ENCODE results near the gene CSRNP3.
"Not testable (repeated sequence)": the region's sequence is repeated elsewhere in the genome, so short reads cannot be mapped to it uniquely, and the experiment has no call there.

CSRNP3 gene

DNA sequence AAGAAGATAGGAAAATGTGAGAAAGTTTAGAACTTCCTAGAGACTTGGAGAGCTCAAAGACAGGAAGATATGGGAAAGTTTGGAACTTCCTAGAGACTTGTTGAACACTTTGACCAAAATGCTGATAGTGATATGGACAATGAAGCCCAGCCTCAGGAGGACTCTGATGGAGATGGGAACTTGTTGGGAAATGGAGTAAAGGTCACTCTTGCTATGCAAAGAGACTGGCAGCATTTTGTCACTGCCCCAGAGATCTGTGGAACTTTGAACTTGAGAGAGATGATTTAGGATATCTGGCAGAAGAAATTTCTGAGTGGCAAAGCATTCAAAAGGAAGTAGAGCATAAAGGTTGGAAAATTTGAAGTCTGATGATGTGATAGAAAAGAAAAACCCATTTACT, 121.5 kb downstream of the CSRNP3 start:
- H3K4me3 ChIP-seq (ENCODE audit: low read length); H3K9ac ChIP-seq (ENCODE audit: low read depth, low read length); H3K27ac ChIP-seq (ENCODE audit: low read depth, low read length); H3K27me3 ChIP-seq (ENCODE audit: insufficient read depth, low read length); H3K4me1 ChIP-seq (ENCODE audit: insufficient read depth, low read length); H3K36me3 ChIP-seq (ENCODE audit: insufficient read depth, low read length): not testable (repeated sequence)
- H3K9me3 ChIP-seq (ENCODE audit: insufficient read depth, low read depth, low read length): peaks cover 12% of the 10 kb centered on the region

DNA sequence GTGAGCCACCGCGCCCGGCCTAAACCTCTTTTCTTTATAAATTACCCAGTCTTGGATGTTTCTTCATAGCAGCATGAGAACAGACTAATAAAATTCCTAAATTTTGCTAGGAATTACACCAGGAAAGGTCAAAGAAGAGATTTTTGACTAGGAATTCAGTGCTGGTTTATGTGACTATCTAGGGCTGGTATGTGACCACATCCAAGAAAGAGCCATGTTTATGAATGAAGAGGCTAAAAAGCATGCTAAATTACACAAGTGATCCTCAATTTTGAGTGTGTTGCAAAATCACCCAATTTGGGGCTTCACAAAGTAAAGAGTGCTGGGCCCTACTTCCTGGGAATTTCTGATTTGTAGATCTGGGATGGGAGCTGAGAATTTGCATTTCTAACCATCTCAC, 123.6 kb downstream of the CSRNP3 start:
- H3K36me3 ChIP-seq (ENCODE audit: insufficient read depth, low read length): peaks cover 6% of the 10 kb centered on the region; the same call in 1 of the 2 replicates
- H3K9ac ChIP-seq (ENCODE audit: low read depth, low read length): no peak overlapping the region
- H3K27ac ChIP-seq (ENCODE audit: low read depth, low read length): no peak overlapping the region
- no peaks in the 10 kb centered on the region for H3K4me1 ChIP-seq (ENCODE audit: insufficient read depth, low read length)
- no peaks in the 10 kb centered on the region for H3K27me3 ChIP-seq (ENCODE audit: insufficient read depth, low read length)
- peaks cover 12% of the 10 kb centered on the region for H3K9me3 ChIP-seq (ENCODE audit: insufficient read depth, low read depth, low read length)
- no peak overlapping the region for H3K4me3 ChIP-seq (ENCODE audit: low read length)
- WGBS: 98% methylated on average over 3 of the region's 3 CpGs

DNA sequence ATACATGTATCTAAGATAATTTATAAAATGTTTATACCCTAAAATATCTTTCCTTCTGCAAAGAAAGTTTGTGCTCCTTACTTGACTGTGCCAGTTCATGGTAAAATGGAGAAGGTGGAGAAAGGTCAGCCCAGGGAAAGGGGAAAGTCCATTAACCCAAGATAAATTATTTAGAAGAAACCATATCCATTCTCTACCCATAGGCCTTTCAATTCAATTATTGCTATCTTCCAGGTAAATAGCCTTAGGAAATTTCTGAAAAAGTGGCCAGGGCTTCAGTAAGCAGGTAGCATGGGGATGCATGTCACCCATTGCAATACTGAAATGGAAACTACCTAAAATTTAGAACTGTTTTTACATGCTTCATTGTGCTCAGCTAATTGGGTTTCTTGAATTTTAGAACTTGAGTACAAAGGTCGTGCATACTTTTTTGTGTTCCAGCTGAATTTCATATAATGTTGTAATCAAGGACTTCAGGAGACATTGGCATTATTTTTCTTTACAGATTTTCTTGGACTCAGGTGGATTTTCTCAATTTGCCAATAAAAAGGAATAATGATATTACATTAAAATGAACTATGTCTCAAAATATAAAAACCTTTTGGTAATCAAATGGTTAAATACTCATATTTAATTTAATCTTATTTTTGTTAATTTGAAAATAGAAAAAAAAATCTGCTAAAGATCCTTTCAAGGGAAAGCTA, 124.9 kb downstream of the CSRNP3 start:
- no peak overlapping the region for H3K4me3 ChIP-seq (ENCODE audit: low read length)
- H3K9me3 ChIP-seq (ENCODE audit: insufficient read depth, low read depth, low read length): peaks cover 12% of the 10 kb centered on the region
- WGBS: 84% methylated on average over 1 of the region's 1 CpG
- H3K27me3 ChIP-seq (ENCODE audit: insufficient read depth, low read length): no peaks in the 10 kb centered on the region
- peaks cover 6% of the 10 kb centered on the region; the same call in 1 of the 2 replicates for H3K36me3 ChIP-seq (ENCODE audit: insufficient read depth, low read length)
- no peak overlapping the region for H3K27ac ChIP-seq (ENCODE audit: low read depth, low read length)
- no peaks in the 10 kb centered on the region for H3K4me1 ChIP-seq (ENCODE audit: insufficient read depth, low read length)
- no peak overlapping the region for H3K9ac ChIP-seq (ENCODE audit: low read depth, low read length)

DNA sequence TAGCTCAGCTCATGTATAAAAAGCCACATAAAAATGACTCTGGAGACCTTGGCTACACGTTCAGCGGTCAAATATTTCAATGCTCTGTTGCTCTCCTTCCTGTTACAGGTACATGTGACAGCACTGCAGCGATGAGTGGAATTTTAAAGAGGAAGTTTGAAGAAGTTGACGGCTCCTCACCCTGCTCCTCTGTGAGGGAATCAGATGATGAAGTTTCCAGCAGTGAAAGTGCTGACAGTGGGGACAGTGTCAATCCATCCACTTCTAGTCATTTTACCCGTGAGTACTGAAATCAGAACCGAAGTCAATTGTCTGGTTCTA, 125.4 kb downstream of the CSRNP3 start:
- no peak overlapping the region for H3K4me3 ChIP-seq (ENCODE audit: low read length)
- H3K4me1 ChIP-seq (ENCODE audit: insufficient read depth, low read length): no peaks in the 10 kb centered on the region
- 88% methylated on average over 6 of the region's 6 CpGs for WGBS
- no peak overlapping the region for H3K27ac ChIP-seq (ENCODE audit: low read depth, low read length)
- H3K36me3 ChIP-seq (ENCODE audit: insufficient read depth, low read length): peaks cover 6% of the 10 kb centered on the region; the same call in 1 of the 2 replicates
- H3K9me3 ChIP-seq (ENCODE audit: insufficient read depth, low read depth, low read length): peaks cover 12% of the 10 kb centered on the region
- no peak overlapping the region for H3K9ac ChIP-seq (ENCODE audit: low read depth, low read length)
- no peaks in the 10 kb centered on the region for H3K27me3 ChIP-seq (ENCODE audit: insufficient read depth, low read length)

DNA sequence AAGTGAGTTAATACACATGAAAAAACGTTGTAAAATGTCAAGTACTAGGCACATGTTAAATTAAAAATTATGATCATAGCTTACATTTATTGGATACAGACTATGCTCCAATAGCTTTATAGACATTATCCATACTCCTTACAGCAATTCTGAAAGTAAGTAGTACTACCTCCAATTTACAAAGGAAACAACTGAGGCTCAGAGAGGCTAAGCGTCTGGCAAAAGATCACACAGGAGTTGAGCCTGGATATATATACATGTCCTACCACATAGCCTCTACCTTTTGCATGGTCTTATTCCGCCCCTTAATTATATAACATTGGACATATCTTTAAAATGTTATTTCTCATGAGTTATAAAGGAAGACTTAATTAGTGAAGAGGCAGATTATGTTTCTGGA, 127.3 kb downstream of the CSRNP3 start:
- 96% methylated on average over 2 of the region's 3 CpGs for WGBS

DNA sequence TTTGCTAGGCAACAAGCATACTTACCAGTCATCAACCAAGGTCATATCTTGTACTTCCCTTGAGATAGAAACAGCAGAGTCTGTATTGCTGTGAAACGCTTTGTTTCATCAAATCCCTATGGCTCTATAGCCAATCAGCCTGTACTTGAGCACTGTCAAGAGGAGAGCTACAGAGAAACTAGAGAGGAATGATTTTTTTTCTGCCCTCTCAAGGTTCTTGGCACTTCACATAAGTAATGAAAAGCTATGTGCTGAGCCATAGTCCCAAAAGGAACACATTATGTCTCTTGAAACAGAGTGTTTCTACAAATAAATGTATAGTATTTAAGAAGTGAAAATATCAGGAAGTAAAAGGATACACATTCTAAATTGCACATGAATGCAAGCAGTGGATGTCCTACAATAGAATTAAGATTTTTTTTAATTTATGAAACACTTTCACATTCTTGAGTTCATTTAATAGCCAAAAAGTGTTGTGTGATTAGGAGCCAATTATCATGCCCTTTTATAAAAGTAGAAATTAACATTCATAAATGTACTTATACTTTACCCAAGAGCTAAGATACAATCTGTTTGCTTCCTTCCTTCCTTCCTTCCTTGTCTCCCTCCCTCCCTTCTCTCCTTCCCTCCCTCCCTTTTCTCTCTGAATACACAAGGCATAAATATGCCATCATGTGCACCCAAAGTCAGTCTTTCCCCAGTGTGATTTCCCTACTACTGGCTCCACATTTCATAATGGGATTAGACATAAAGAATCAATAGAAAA, 131.8 kb downstream of the CSRNP3 start:
- no peaks in the 10 kb centered on the region for H3K4me1 ChIP-seq (ENCODE audit: insufficient read depth, low read length)

More for the DNA sequence above, 127.3 kb downstream of the CSRNP3 start:
- H3K27ac ChIP-seq (ENCODE audit: low read depth, low read length): no peak overlapping the region
- H3K4me1 ChIP-seq (ENCODE audit: insufficient read depth, low read length): no peaks in the 10 kb centered on the region
- no peaks in the 10 kb centered on the region for H3K27me3 ChIP-seq (ENCODE audit: insufficient read depth, low read length)
- H3K36me3 ChIP-seq (ENCODE audit: insufficient read depth, low read length): peaks cover 6% of the 10 kb centered on the region; the same call in 1 of the 2 replicates
- no peak overlapping the region for H3K4me3 ChIP-seq (ENCODE audit: low read length)
- H3K9ac ChIP-seq (ENCODE audit: low read depth, low read length): no peak overlapping the region
- H3K9me3 ChIP-seq (ENCODE audit: insufficient read depth, low read depth, low read length): peaks cover 2% of the 10 kb centered on the region; the same call in 1 of the 2 replicates

DNA sequence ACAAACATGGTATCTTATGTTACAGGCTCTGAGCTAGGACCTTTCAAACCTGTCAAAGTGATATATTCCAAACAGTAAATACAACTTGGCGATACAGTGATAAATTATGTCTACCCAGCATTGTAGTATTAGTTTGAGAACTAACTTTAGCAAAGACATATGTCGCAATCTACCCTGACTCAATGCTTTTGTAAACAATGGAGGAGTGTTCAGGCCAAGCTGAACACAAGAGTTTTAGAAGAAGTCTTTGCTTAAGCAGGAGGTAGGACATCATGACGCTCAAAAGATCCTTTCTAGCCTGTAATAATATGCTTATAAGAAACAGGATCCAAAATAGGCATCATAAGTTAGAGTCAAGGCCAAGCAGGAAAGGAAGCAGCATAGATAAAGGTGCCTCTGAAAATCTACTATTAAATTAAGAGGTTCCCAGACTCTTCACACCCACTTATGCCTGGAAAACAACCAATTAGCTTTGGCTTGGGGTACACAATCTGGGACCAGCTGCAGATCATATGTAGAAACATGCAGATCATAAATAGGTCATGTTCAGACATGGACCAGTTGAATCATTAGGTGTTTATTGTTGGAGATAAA, 132.5 kb downstream of the CSRNP3 start:
- H3K36me3 ChIP-seq (ENCODE audit: insufficient read depth, low read length): no peaks in the 10 kb centered on the region
- H3K4me3 ChIP-seq (ENCODE audit: low read length): no peak overlapping the region
- no peak overlapping the region for H3K27ac ChIP-seq (ENCODE audit: low read depth, low read length)
- no peaks in the 10 kb centered on the region for H3K4me1 ChIP-seq (ENCODE audit: insufficient read depth, low read length)
- H3K27me3 ChIP-seq (ENCODE audit: insufficient read depth, low read length): no peaks in the 10 kb centered on the region
- no peak overlapping the region for H3K9ac ChIP-seq (ENCODE audit: low read depth, low read length)
- H3K9me3 ChIP-seq (ENCODE audit: insufficient read depth, low read depth, low read length): no peaks in the 10 kb centered on the region
- WGBS: 95% methylated on average over 2 of the region's 3 CpGs

More for the DNA sequence above, 131.8 kb downstream of the CSRNP3 start:
- peaks cover 6% of the 10 kb centered on the region; the same call in 1 of the 2 replicates for H3K36me3 ChIP-seq (ENCODE audit: insufficient read depth, low read length)
- H3K9ac ChIP-seq (ENCODE audit: low read depth, low read length): no peak overlapping the region
- no peak overlapping the region for H3K27ac ChIP-seq (ENCODE audit: low read depth, low read length)
- H3K9me3 ChIP-seq (ENCODE audit: insufficient read depth, low read depth, low read length): no peaks in the 10 kb centered on the region
- 95% methylated on average over 1 of the region's 1 CpG for WGBS
- H3K27me3 ChIP-seq (ENCODE audit: insufficient read depth, low read length): no peaks in the 10 kb centered on the region
- H3K4me3 ChIP-seq (ENCODE audit: low read length): no peak overlapping the region

DNA sequence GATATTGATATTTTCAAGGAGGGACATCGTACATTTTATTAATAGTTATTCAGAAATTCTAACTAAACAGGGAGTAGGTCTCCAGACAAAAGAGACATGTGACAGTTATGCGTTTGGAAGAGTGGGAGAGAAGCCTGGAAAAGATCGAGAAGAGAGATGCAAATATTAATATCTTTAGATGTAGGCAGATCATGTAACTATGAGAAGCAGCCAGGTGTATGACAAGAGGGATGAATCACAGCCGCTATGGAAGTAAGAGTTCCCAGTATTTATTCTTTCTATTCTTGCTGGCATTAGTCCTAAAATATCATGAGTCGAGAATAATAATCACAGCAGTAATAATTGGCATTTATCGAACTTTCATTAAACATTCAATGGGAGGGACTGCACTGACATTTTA, 140.2 kb downstream of the CSRNP3 start:
- H3K4me3 ChIP-seq (ENCODE audit: low read length): no peak overlapping the region
- no peak overlapping the region for H3K9ac ChIP-seq (ENCODE audit: low read depth, low read length)
- H3K36me3 ChIP-seq (ENCODE audit: insufficient read depth, low read length): no peaks in the 10 kb centered on the region
- WGBS: 95% methylated on average over 5 of the region's 6 CpGs
- H3K27ac ChIP-seq (ENCODE audit: low read depth, low read length): no peak overlapping the region
- H3K27me3 ChIP-seq (ENCODE audit: insufficient read depth, low read length): no peaks in the 10 kb centered on the region
- no peaks in the 10 kb centered on the region for H3K9me3 ChIP-seq (ENCODE audit: insufficient read depth, low read depth, low read length)
- H3K4me1 ChIP-seq (ENCODE audit: insufficient read depth, low read length): peaks cover 7% of the 10 kb centered on the region; the same call in 1 of the 2 replicates

DNA sequence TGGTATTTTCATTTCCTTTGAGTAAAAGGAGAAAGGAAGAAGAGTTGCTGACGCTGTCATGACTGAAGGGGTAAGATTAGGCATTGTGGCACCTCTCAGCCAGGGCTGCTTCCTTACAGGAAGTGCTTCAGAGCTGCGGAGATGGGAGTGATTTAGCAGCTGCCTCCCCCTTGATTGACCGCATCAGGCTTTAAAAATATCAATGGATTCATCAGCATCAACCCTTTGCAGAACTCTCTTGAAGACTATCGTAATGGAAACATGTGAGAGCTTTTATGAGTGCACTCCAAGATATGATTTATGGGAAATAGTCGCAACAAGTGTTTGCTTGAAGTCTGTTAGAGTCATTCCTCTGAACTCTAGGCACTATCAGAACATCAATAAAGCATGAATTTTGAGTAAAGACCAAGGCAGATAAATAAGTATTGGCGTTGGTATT, 141.1 kb downstream of the CSRNP3 start:
- Histone ChIP-seq H3K36me3 (ENCODE audit: insufficient read depth, low read length) (no peaks in the 10 kb centered on the region), H3K27ac (ENCODE audit: low read depth, low read length) (no peak overlapping the region), H3K9ac (ENCODE audit: low read depth, low read length) (no peak overlapping the region), H3K9me3 (ENCODE audit: insufficient read depth, low read depth, low read length) (no peaks in the 10 kb centered on the region), H3K4me1 (ENCODE audit: insufficient read depth, low read length) (peaks cover 7% of the 10 kb centered on the region; the same call in 1 of the 2 replicates), H3K4me3 (ENCODE audit: low read length) (no peak overlapping the region), H3K27me3 (ENCODE audit: insufficient read depth, low read length) (no peaks in the 10 kb centered on the region)
- 75% methylated on average over 6 of the region's 6 CpGs for WGBS

DNA sequence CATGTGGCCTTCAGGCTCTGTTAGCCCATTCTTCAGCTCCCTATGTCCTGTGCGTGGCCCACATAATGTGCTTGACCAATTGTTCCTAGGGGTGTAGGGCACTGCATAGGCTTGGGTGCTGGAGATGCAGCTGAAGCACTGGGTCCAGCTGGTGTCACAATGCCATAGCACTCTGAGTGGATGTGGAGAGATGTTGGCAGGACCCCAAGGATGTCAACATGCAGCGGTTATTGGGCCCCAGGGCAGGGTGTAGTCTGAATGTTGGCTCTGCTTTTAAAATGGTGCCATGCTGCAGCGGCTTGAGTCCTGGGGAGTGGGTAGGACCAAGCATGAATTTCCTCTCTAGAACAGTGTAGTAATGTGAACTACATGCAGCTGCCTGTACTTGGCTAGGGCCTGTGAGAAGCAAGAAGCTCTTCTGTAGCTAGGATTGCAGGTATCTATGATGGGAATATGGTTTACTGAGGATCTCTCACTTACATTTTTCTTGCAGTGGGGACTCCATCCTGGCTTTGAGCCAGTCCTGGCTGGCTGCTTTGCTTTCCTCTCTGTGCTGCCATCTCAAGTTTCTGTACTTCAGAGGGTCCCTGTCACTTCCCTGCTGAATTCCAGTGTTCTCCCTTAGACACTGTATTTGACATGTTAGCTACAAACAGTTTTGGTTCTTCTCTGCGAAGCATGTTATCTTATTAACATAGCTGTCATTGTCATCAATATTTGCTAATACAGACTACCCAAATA, 148.4 kb downstream of the CSRNP3 start:
- Histone ChIP-seq H3K36me3 (ENCODE audit: insufficient read depth, low read length) (no peaks in the 10 kb centered on the region), H3K4me3 (ENCODE audit: low read length) (no peak overlapping the region), H3K9ac (ENCODE audit: low read depth, low read length) (no peak overlapping the region), H3K4me1 (ENCODE audit: insufficient read depth, low read length) (no peaks in the 10 kb centered on the region), H3K9me3 (ENCODE audit: insufficient read depth, low read depth, low read length) (no peaks in the 10 kb centered on the region), H3K27ac (ENCODE audit: low read depth, low read length) (no peak overlapping the region), H3K27me3 (ENCODE audit: insufficient read depth, low read length) (no peaks in the 10 kb centered on the region)
- 96% methylated on average over 4 of the region's 4 CpGs for WGBS

DNA sequence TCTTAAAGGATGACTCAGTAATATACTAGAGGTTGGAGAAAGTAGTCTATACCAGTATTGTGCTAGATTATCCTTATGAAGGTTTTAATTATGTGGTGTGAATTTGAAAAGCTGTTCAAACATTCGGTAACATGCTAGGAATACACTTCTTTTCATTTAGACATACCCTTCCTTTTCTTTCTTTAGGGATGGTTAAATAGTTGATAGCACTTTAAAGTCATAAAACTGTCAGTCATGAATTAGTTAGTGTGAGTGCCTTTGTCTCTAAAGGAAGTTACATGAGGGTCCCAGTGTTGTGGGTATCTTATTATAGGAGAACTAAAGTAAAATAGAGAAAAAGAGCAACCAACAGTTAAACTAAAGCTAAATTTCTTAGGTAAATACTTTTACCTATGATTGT, 149.3 kb downstream of the CSRNP3 start:
- Histone ChIP-seq H3K9ac (ENCODE audit: low read depth, low read length) (no peak overlapping the region), H3K27ac (ENCODE audit: low read depth, low read length) (no peak overlapping the region), H3K4me3 (ENCODE audit: low read length) (no peak overlapping the region), H3K4me1 (ENCODE audit: insufficient read depth, low read length) (peaks cover 5% of the 10 kb centered on the region; the same call in 1 of the 2 replicates), H3K9me3 (ENCODE audit: insufficient read depth, low read depth, low read length) (no peaks in the 10 kb centered on the region), H3K36me3 (ENCODE audit: insufficient read depth, low read length) (no peaks in the 10 kb centered on the region), H3K27me3 (ENCODE audit: insufficient read depth, low read length) (no peaks in the 10 kb centered on the region)
- WGBS: no CpG with 5 or more reads among the region's 1 CpG
